Coronary artery (tissue), 2 donors: ENCODE results near the gene ANKRD6.

Experiments used
- DNase-seq: peaks from one replicate; pipeline ENCODE4 v3.0.0-alpha.2; 2017; ENCODE audit warnings: low spot score
- H3K27ac ChIP-seq, 2 donors: fragments of 200-600 bp; sonication (generic); one replicate each; pipeline ENCODE4 v1.5.1; 2016 to 2019
- H3K4me3 ChIP-seq: fragments of 200-600 bp; sonication (generic); 2 replicates; pipeline ENCODE4 v1.5.1; 2016; ENCODE audit warnings: mild to moderate bottlenecking, moderate library complexity
- TF ChIP-seq, protein P1 (sequence below): fragments of 200-600 bp; sonication (generic); IDR thresholded peaks from one replicate; pipeline ENCODE4 v1.5.1; 2019; ENCODE audit warnings: antibody characterized with exemption

The ANKRD6 gene

DNA sequence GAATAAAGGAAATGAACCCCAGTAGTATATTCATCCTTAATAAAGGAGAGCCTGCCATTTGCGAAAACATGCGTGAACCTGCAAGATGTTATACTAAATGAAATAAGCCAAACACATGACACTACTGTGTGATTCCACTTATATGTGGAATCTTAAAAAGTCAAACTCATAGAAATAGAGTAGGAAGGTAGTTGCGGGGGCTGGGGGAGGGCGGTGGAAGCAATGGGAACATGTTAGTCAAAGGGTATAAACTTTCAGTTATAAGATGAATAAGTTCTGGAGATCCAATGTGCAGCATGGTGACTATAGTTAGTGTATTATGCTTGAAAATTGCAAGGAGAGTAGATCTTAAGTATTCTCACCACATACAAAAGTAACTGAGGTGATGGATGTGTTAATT, 72.9 kb downstream of the ANKRD6 start:
- TF ChIP-seq, protein P1, sequence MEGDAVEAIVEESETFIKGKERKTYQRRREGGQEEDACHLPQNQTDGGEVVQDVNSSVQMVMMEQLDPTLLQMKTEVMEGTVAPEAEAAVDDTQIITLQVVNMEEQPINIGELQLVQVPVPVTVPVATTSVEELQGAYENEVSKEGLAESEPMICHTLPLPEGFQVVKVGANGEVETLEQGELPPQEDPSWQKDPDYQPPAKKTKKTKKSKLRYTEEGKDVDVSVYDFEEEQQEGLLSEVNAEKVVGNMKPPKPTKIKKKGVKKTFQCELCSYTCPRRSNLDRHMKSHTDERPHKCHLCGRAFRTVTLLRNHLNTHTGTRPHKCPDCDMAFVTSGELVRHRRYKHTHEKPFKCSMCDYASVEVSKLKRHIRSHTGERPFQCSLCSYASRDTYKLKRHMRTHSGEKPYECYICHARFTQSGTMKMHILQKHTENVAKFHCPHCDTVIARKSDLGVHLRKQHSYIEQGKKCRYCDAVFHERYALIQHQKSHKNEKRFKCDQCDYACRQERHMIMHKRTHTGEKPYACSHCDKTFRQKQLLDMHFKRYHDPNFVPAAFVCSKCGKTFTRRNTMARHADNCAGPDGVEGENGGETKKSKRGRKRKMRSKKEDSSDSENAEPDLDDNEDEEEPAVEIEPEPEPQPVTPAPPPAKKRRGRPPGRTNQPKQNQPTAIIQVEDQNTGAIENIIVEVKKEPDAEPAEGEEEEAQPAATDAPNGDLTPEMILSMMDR: no peak
- H3K4me3 ChIP-seq: no peak overlapping the region
- DNase-seq: no peak
- no peak overlapping the region for H3K27ac ChIP-seq

DNA sequence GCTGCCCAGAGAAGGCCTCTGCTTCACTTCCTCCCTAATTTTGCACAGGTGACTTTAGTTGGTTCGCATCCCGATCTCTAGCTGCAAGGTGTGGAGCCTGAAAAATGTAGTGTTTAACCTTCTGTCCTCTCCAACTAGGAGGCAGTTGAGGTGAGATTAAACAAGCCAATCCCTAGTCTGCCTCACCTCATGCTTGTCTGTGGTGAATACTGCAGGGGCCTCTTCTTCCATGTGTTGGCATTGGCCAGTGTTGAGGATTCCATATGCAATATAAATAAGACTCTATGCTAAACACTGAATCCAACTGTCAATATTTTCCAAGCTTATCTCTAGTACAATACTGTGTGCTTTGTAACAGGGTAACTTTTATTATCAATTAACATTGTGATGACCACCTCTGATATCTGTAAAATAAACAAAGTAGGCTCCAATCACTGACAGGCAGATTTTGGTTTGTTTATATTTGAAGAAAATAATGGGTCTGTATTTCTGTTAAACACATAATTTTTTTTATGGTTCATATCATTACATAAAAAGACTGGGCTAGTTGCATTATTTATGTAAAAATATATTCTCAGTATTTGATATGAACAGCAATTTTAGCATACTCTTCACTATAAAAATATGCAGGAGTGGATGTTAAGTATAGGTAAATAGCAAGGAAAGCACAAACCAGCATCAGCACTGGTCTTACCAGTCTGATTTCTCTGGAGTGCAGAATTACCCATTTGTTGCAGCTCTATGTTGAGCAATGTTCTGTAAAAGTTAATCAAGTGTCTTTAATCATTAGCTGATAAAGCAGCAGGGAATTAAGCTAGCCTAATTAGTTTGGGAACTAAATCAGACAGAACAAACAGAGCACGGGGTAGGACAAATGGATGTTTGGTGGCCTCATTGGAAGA, 74.0 kb downstream of the ANKRD6 start:
- Histone ChIP-seq H3K27ac (no peak overlapping the region), H3K4me3 (no peak overlapping the region)
- DNase-seq: no peak
- TF ChIP-seq, protein P1: no peak

DNA sequence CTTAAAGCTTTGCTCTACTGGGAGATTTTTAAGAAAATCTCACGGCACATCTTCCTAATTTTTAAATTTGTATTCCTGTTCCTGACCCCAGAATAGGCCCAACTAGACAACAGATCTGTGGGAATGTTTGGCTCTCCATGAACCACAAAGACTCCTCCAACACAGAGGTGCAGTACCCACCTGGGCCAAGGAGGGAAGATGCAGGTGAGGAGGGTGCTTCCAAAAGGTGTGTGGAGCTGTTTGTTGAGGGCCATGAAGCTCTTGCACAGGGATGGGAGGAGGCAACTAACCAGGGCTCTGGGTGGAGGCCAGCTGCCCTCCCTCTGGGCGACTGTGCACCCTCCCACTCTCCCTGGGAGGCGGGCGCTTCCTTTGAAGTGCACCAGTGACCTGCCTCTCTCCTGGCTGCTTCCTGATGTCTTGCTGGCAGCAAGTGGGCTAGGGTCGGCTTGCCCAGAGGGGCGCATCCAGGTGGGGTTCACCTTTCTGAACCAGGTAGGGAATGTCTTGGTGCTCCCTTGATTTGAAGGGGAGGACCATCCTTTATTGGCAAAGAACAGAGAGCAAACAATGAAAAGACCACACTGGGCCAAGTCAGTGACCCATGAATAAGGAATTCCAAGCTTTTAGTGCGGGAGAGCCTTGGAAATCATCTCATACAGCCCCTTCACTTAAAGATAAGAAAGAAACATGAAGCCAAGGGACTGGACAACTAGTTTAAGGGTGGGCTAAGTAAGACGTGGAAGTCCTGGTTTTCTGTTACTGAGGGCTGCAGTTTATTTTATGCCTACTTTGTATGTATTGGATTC, 76.0 kb downstream of the ANKRD6 start:
- no peak overlapping the region for H3K4me3 ChIP-seq
- peak overlapping the region in 1 of 2 donors; percentile 8 for H3K27ac ChIP-seq
- DNase-seq: no peak
- TF ChIP-seq, protein P1: no peak

DNA sequence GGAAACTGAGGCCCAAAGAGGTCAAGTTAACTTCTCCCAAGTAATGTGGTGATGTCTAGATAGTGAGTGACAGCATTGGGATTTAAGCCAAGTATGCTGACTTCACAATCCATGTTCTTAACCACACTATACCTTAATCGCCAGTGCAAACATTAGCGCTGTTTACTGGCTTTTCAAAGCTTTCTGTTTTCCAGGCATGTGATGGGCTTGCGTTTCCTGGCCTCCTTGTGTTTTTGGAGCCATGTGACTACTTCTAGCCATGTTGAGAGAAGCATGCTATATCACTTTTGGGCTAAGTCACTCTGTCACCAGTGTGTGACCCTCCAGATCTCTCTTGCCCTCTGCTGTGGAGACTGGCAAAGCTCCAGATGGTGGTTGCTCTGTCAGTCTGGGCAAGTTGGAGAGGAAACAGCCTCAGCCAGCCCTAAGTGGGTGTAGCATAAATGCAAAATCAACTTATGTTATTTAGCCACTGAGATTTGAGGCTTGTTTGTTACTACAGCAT, 76.9 kb downstream of the ANKRD6 start:
- DNase-seq: no peak
- H3K27ac ChIP-seq: peak overlapping the region in 1 of 2 donors; percentile 2

DNA sequence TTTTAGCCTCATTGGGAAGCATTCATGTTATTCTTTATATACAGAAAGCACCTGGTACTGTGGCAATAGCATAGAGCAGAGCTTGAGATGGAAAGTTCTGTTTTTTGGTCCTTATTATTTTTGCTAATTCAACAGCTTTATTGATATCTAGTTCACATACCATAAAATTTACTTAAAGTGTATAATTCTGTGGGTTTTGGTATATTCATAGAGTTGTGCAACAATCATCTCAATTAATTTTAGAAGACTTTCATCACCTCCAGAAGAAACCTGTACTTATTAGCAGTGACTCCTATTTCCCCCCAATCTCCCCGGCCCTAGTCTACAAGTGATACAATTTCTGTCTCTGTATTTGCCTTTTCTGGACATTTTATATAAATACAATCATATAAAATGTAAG, 77.4 kb downstream of the ANKRD6 start:
- no peak for DNase-seq
- TF ChIP-seq, protein P1: no peak
- no peak overlapping the region for H3K4me3 ChIP-seq
- no peak overlapping the region for H3K27ac ChIP-seq

More for the DNA sequence above, 76.9 kb downstream of the ANKRD6 start:
- no peak overlapping the region for H3K4me3 ChIP-seq
- TF ChIP-seq, protein P1: no peak

DNA sequence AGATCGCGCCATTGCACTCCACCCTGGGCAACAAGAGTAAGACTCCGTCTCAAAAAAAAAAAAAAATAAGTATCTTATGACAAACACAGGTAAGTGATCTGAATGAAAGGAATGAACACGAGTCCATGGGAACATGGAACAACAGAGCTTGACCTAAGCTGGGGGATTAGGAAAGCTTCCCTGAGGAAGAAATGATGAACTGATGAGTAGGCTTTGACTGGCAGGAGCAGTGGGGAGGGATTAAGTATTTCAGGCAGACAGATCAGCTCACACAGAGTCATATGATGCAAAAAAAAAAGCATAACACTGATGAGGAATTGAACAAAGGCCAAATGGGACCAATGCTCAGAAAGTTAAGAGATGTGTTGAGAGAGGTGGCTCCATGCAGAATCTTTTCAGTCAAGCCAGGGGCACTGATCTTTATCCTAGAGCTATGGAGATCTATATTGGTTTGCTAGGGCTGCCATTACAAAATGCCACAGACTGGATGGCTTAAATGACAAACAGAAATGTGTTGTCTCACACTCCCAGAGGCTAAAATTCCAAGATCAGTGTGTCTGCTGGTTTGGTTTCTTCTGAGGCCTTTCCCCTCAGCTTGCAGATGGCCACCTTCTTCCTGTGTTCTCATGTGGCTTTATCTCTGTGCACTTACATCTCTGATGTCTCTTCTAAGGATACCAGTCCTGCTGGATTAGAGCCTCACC, 85.6 kb downstream of the ANKRD6 start:
- DNase-seq: no peak
- Histone ChIP-seq H3K4me3 (no peak overlapping the region), H3K27ac (no peak overlapping the region)
- TF ChIP-seq, protein P1: no peak
